Measurements from ENCODE around the gene FBXO7.

The FBXO7 gene

DNA sequence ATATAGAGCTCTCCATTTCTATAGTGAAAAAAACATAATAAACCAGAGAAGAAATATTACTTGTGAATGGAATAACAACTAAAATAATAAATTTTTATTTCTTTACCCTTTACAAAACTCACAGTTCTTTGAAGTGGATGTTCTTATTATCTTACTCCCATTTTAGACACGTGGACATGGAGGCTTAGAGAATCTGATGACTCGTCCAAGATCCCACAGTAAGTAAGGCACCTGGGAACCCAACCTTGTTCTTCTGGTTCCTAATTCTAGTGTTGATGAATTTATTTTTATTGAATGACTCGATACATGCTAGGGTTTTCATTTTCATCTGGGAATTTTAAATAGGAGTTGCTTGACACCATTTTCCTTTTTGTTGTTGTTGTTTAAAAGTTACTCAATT is 12.2 kb upstream of the FBXO7 start:
- ChIA-PET CTCF (no interaction called here), POLR2A (no interaction called here)
- no peak for DNase-seq
- no peaks in the 10 kb centered on the region for H3K9me3 ChIP-seq (ENCODE audit: control extremely low read depth in 1 of 5, control insufficient read depth in 4 of 5, insufficient read depth in 2 of 5, low read depth in 1 of 5, low read length in 4 of 5)
- no peaks in the 10 kb centered on the region for H3K4me1 ChIP-seq (ENCODE audit: control extremely low read depth in 1 of 4, control insufficient read depth in 4 of 4, insufficient read depth in 4 of 4, low read length in 3 of 4)
- H3K4me3 ChIP-seq (ENCODE audit: control insufficient read depth in 1 of 7, extremely low read depth in 1 of 7, insufficient read depth in 4 of 7, low read depth in 2 of 7, low read length in 6 of 7) = no peak overlapping the region
- H3K27me3 ChIP-seq (replicated peaks in 2 of 5; ENCODE audit: control insufficient read depth in 4 of 5, insufficient read depth in 5 of 5, low read length in 4 of 5) = peaks cover 0 to 24% (median 4%) of the 10 kb centered on the region in 5 experiments
- no peak overlapping the region for H3K27ac ChIP-seq (ENCODE audit: insufficient read depth in 1 of 2, low read depth in 1 of 2, low read length in 2 of 2, poor library complexity in 1 of 2, severe bottlenecking in 2 of 2)
- WGBS (ENCODE audit: insufficient coverage) = 100% methylated on average over 1 of the region's 3 CpGs
- H3K36me3 ChIP-seq (ENCODE audit: control insufficient read depth in 4 of 4, insufficient read depth in 4 of 4, low read length in 3 of 4) = no peaks in the 10 kb centered on the region

DNA sequence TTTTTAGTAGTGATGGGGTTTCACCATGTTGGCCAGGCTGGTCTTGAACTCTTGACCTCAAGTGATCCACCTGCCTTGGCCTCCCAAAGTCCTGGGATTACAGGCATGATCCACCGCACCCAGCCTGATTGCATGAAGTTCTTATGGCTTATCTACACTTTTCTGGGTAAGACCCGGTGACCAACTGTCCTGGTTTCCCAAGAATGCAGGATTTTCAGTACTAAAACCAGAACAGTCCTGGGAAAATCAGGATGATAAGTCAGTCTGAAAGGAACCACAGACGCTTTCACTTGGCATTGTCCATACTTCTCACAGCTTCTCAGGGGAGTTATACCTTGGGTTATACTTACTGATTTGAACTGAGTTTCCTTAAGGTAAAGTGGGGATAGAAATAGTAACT is 8.9 kb upstream of the FBXO7 start:
- WGBS (ENCODE audit: insufficient coverage) = 100% methylated on average over 1 of the region's 3 CpGs
- Histone ChIP-seq H3K4me3 (ENCODE audit: control insufficient read depth in 1 of 7, extremely low read depth in 1 of 7, insufficient read depth in 4 of 7, low read depth in 2 of 7, low read length in 6 of 7) (no peak overlapping the region), H3K27ac (ENCODE audit: insufficient read depth in 1 of 2, low read depth in 1 of 2, low read length in 2 of 2, poor library complexity in 1 of 2, severe bottlenecking in 2 of 2) (no peak overlapping the region), H3K27me3 (replicated peaks in 2 of 5; ENCODE audit: control insufficient read depth in 4 of 5, insufficient read depth in 5 of 5, low read length in 4 of 5) (peaks cover 3 to 24% (median 8%) of the 10 kb centered on the region in 5 experiments), H3K9me3 (ENCODE audit: control extremely low read depth in 1 of 5, control insufficient read depth in 4 of 5, insufficient read depth in 2 of 5, low read depth in 1 of 5, low read length in 4 of 5) (no peaks in the 10 kb centered on the region), H3K36me3 (ENCODE audit: control insufficient read depth in 4 of 4, insufficient read depth in 4 of 4, low read length in 3 of 4) (no peaks in the 10 kb centered on the region), H3K4me1 (ENCODE audit: control extremely low read depth in 1 of 4, control insufficient read depth in 4 of 4, insufficient read depth in 4 of 4, low read length in 3 of 4) (no peaks in the 10 kb centered on the region)
- DNase-seq = no peak
- CTCF ChIA-PET = interaction anchor here (0.7 kb wide), 1 partner anchor 546 kb away, joined by 3 read pairs; no protein-coding TSS in a partner anchor
- POLR2A ChIA-PET = no interaction called here

GRCh38 chr22:32466496-32466895 is 8.1 kb upstream of the FBXO7 start:
- DNase-seq = no peak
- Histone ChIP-seq H3K4me1 (ENCODE audit: control extremely low read depth in 1 of 4, control insufficient read depth in 4 of 4, insufficient read depth in 4 of 4, low read length in 3 of 4) (no peaks in the 10 kb centered on the region), H3K27ac (ENCODE audit: insufficient read depth in 1 of 2, low read depth in 1 of 2, low read length in 2 of 2, poor library complexity in 1 of 2, severe bottlenecking in 2 of 2) (no peak overlapping the region), H3K9me3 (ENCODE audit: control extremely low read depth in 1 of 5, control insufficient read depth in 4 of 5, insufficient read depth in 2 of 5, low read depth in 1 of 5, low read length in 4 of 5) (no peaks in the 10 kb centered on the region), H3K36me3 (ENCODE audit: control insufficient read depth in 4 of 4, insufficient read depth in 4 of 4, low read length in 3 of 4) (no peaks in the 10 kb centered on the region), H3K4me3 (ENCODE audit: control insufficient read depth in 1 of 7, extremely low read depth in 1 of 7, insufficient read depth in 4 of 7, low read depth in 2 of 7, low read length in 6 of 7) (no peak overlapping the region), H3K27me3 (replicated peaks in 2 of 5; ENCODE audit: control insufficient read depth in 4 of 5, insufficient read depth in 5 of 5, low read length in 4 of 5) (peaks cover 3 to 24% (median 11%) of the 10 kb centered on the region in 5 experiments)
- ChIA-PET CTCF (no interaction called here), POLR2A (no interaction called here)
- WGBS (ENCODE audit: insufficient coverage) = 85% methylated on average over 8 of the region's 8 CpGs

DNA sequence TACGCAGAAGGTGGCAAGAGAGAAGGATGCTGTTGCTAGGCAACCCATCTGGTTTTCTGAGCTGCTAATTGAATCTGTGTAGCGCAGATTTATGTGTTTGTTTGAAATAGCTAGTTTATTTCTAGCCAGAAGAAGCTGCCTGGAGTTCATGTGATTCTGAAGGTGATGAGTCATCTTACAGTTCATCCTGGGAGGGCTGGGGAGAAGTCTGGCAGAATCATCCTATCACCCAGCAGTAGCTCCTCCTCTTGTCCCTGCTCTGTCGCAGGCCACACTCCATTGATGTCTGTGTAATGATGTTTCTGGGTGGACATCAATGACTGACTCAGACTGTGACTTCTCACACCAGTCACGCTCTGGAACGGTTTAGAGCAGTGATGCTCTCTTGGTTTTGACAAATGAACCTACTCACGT is 4.8 kb upstream of the FBXO7 start:
- ChIA-PET CTCF (interaction anchor here (1.0 to 1.4 kb wide), 3 partner anchors 10 to 56 kb away, joined by 3 to 5 read pairs (median 3); no protein-coding TSS in a partner anchor), POLR2A (no interaction called here)
- H3K36me3 ChIP-seq (ENCODE audit: control insufficient read depth in 4 of 4, insufficient read depth in 4 of 4, low read length in 3 of 4) = no peaks in the 10 kb centered on the region
- no peak overlapping the region for H3K4me3 ChIP-seq (ENCODE audit: control insufficient read depth in 1 of 7, extremely low read depth in 1 of 7, insufficient read depth in 4 of 7, low read depth in 2 of 7, low read length in 6 of 7)
- H3K4me1 ChIP-seq (ENCODE audit: control extremely low read depth in 1 of 4, control insufficient read depth in 4 of 4, insufficient read depth in 4 of 4, low read length in 3 of 4) = peaks cover 4 to 9% (median 7%) of the 10 kb centered on the region in 4 experiments
- H3K27ac ChIP-seq (ENCODE audit: insufficient read depth in 1 of 2, low read depth in 1 of 2, low read length in 2 of 2, poor library complexity in 1 of 2, severe bottlenecking in 2 of 2) = no peak overlapping the region
- H3K9me3 ChIP-seq (ENCODE audit: control extremely low read depth in 1 of 5, control insufficient read depth in 4 of 5, insufficient read depth in 2 of 5, low read depth in 1 of 5, low read length in 4 of 5) = no peaks in the 10 kb centered on the region
- peaks cover 3 to 8% (median 4%) of the 10 kb centered on the region in 5 experiments for H3K27me3 ChIP-seq (replicated peaks in 2 of 5; ENCODE audit: control insufficient read depth in 4 of 5, insufficient read depth in 5 of 5, low read length in 4 of 5)
- DNase-seq = peak in 2 of 3 donors; percentile 11 to 20
- 96% methylated on average over 4 of the region's 6 CpGs for WGBS (ENCODE audit: insufficient coverage)

- no peaks in the 10 kb centered on the region for H3K9me3 ChIP-seq (ENCODE audit: control extremely low read depth in 1 of 5, control insufficient read depth in 4 of 5, insufficient read depth in 2 of 5, low read depth in 1 of 5, low read length in 4 of 5)
- H3K27ac ChIP-seq (ENCODE audit: insufficient read depth in 1 of 2, low read depth in 1 of 2, low read length in 2 of 2, poor library complexity in 1 of 2, severe bottlenecking in 2 of 2) = peak overlapping the region in 1 of 2 experiments; percentile 93
- H3K36me3 ChIP-seq (ENCODE audit: control insufficient read depth in 4 of 4, insufficient read depth in 4 of 4, low read length in 3 of 4) = no peaks in the 10 kb centered on the region
- CTCF ChIA-PET = interaction anchor here (0.7 to 2.2 kb wide), 6 partner anchors 8 to 334 kb away, joined by 3 to 13 read pairs (median 3); partner anchors contain the start of gene RTCB
- peaks cover 0 to 8% (median 3%) of the 10 kb centered on the region in 5 experiments for H3K27me3 ChIP-seq (replicated peaks in 2 of 5; ENCODE audit: control insufficient read depth in 4 of 5, insufficient read depth in 5 of 5, low read length in 4 of 5)
- POLR2A ChIA-PET = no interaction called here
- peak overlapping the region in 5 of 7 experiments; percentile 87 to 97 (median 92) for H3K4me3 ChIP-seq (ENCODE audit: control insufficient read depth in 1 of 7, extremely low read depth in 1 of 7, insufficient read depth in 4 of 7, low read depth in 2 of 7, low read length in 6 of 7)
- peak; percentile 80 to 84 (median 81) for DNase-seq
- WGBS (ENCODE audit: insufficient coverage) = 58% methylated on average over 5 of the region's 6 CpGs
- H3K4me1 ChIP-seq (ENCODE audit: control extremely low read depth in 1 of 4, control insufficient read depth in 4 of 4, insufficient read depth in 4 of 4, low read length in 3 of 4) = peaks cover 11 to 21% (median 18%) of the 10 kb centered on the region in 4 experiments
Observed at GRCh38 chr22:32473388-32473952, 1.1 kb upstream of the FBXO7 start.

GRCh38 chr22:32475468-32476010 is 928 bp downstream of the FBXO7 start:
- Histone ChIP-seq H3K27ac (ENCODE audit: insufficient read depth in 1 of 2, low read depth in 1 of 2, low read length in 2 of 2, poor library complexity in 1 of 2, severe bottlenecking in 2 of 2) (peak overlapping the region; percentile 89 to 93), H3K27me3 (replicated peaks in 2 of 5; ENCODE audit: control insufficient read depth in 4 of 5, insufficient read depth in 5 of 5, low read length in 4 of 5) (peaks cover 0 to 3% (median 0%) of the 10 kb centered on the region in 5 experiments), H3K4me1 (ENCODE audit: control extremely low read depth in 1 of 4, control insufficient read depth in 4 of 4, insufficient read depth in 4 of 4, low read length in 3 of 4) (peaks cover 11 to 21% (median 18%) of the 10 kb centered on the region in 4 experiments), H3K9me3 (ENCODE audit: control extremely low read depth in 1 of 5, control insufficient read depth in 4 of 5, insufficient read depth in 2 of 5, low read depth in 1 of 5, low read length in 4 of 5) (no peaks in the 10 kb centered on the region), H3K36me3 (ENCODE audit: control insufficient read depth in 4 of 4, insufficient read depth in 4 of 4, low read length in 3 of 4) (peaks cover 0 to 10% (median 8%) of the 10 kb centered on the region in 4 experiments), H3K4me3 (ENCODE audit: control insufficient read depth in 1 of 7, extremely low read depth in 1 of 7, insufficient read depth in 4 of 7, low read depth in 2 of 7, low read length in 6 of 7) (peak overlapping the region; percentile 87 to 99 (median 96))
- DNase-seq = no peak
- POLR2A ChIA-PET = interaction anchor here (0.9 kb wide), 1 partner anchor 20 kb away, joined by 3 read pairs; no protein-coding TSS in a partner anchor
- 0% methylated on average over 17 of the region's 17 CpGs for WGBS (ENCODE audit: insufficient coverage)
- CTCF ChIA-PET = interaction anchor here (1.4 to 2.2 kb wide), 4 partner anchors 10 to 67 kb away, joined by 3 to 13 read pairs (median 4); partner anchors contain the start of gene RTCB

All from common myeloid progenitor, CD34-positive (primary cell).